Hypothalamus (tissue), 51 donors: ENCODE measurements around the gene TMEM255B.

ENCODE experiments used
- DNase-seq, 51 donors: peaks; one replicate each; lab custom pipeline; 2025; lab: John Stamatoyannopoulos, UW

Gene TMEM255B

GRCh38 chr13:113855012-113855921 lies 96.2 kb downstream of the TMEM255B start:
- DNase-seq: peak in 2 of 51 donors; percentile 27 to 35

DNA sequence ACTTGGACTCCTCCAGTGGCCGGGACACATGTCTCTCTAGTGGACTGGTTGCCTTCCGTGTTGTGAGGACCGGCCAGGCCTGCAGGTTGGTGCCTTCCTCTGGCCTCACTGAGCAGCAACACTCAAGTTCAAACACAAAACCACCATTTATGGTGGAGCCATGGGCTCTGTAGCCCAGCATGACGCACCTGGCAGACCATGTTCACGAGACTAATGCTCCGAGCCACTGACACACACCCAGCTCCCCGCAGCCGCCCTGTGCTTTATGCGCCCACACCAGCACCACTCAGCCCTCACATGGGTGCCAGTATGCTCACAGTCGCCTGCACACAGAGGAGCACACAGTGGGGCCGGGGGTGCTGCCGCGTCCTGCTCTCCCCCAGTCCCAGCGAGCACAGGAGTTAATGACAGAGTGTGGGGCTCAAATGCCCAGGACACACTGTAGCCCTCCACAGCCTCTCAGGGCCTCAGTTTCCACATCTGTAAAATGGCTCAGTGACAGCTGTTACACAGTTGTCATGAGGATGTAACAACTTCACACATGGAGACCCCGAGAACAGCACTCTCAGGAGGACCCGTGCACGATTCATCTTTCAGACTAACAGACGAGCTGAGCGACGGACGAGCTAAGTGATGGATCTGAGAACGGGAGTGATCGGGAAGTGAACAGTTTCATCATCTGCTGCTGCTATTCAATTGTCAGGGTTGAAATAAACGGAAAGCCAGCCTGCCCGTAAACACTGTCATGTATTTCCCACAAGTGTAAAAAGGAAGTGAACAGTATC lies 97.1 kb downstream of the TMEM255B start:
- DNase-seq: no peak

GRCh38 chr13:113856716-113857065 lies 97.7 kb downstream of the TMEM255B start:
- DNase-seq: peak in 2 of 51 donors; percentile 11 to 27

DNA sequence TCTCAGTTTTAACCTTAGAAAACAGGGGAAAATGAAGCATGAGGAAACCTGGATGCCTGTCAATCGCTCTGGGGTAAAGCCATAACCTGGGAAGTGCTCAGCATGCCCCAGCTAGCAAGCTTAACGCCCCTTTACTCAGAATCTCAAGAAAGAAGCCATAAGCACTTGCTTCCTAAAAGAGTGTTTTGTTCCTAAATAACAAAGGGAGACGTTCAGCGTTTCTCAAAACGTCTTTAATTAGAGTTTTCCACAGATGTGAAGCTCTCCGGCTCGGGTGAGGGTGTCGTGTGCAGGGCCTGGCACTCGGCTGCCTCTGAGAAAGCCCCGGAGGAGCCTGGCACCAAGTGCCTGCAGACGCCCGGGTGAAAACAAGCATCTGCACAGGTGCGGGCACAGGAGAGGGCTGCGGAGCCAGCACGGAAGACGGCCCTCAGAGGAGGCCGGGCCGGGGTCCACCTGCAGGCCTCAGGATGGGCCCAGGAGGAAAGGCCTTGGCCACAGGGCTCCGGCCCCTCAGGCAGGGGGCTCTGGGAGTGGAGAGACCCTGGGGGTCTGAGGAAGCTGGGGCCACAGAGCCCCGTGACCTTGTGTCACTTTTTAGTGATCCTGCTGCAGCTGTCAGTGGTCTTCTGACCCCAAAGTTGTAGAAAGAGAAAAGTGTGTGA lies 98.6 kb downstream of the TMEM255B start:
- peak in 3 of 51 donors; percentile 7 to 23 (median 14) for DNase-seq

GRCh38 chr13:113859311-113860050 lies 100.5 kb downstream of the TMEM255B start:
- no peak for DNase-seq

- DNase-seq: no peak
Measured at GRCh38 chr13:113860051-113860664, 101.1 kb downstream of the TMEM255B start.

GRCh38 chr13:113860665-113861432 lies 101.8 kb downstream of the TMEM255B start:
- DNase-seq: no peak

GRCh38 chr13:113861433-113862030 lies 102.5 kb downstream of the TMEM255B start:
- no peak for DNase-seq

- DNase-seq: no peak
Measured at GRCh38 chr13:113862191-113862930, 103.3 kb downstream of the TMEM255B start.

DNA sequence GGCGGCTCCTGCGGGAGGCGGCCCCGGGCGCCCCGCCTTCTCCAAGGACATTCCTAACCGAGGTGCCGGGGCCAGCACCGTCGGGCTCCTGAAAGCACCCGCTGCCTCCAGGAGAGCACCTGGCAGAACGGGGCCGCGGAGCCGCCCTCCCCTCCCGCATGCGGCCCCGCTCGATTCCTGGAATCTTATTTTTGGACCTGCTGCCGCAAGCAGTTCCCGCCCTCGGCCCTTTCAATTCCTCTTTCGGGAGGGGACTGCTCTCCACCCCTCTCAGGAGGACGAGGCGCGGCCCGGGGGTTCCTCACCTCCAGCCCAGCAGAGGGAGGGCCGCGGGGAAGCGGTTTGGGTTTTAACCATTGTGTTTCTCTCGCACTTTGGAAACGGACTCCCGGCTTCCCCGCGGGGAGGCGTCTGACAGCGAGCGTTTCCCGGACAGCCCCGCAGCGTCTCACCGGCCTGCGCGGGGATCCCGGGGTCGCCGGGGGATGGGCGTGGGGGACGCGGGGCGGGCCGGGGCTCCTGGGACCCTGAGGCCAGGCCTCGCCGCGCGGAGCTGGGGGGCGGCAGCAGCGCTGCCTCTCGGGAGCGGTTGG lies 104.0 kb downstream of the TMEM255B start:
- DNase-seq: peak in 14 of 51 donors; percentile 9 to 63 (median 38)

- peak in 25 of 51 donors; percentile 16 to 70 (median 39) for DNase-seq
Measured at GRCh38 chr13:113863524-113864272, 104.7 kb downstream of the TMEM255B start, which contains the start of gene GAS6. GAS6 (minus strand) TSS chr13:113864076; CDS start chr13:113863920, 156 bp downstream.

- DNase-seq: peak in 1 of 51 donors; percentile 70
Measured at GRCh38 chr13:113864273-113864890, 105.4 kb downstream of the TMEM255B start.

DNA sequence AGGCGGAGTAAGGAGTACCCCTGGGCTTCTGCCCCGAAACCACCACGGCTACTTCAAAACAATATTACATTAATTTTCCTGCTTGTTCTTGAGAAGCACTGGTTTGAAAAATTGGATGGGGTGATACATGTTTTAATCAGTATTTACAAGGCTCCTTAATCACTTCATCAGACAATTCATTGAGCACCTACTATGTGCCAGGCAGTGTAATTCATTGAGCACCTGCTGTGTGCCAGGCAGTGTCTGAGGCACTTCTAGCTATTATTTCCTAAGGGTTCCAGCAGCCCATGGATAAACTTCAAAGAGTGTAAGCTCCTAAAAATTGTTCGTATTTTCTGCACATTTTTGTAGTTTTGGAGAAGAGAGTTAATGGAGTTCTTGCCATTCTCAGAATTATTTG lies 106.4 kb downstream of the TMEM255B start:
- no peak for DNase-seq
